ENCODE results near the gene LIN7A. TPM values are rescaled to one million over a fixed set of nuclear protein-coding genes. Genes with fewer than 3 reads are reported as not detected.
"Not testable (repeated sequence)": the region's sequence is repeated elsewhere in the genome, so short reads cannot be mapped to it uniquely, and the experiment has no call there.

The LIN7A gene
- total RNA-seq, 6 donors from 2014 or later = 7.9 to 32.5 (median 13.8) TPM

GRCh38 chr12:80791863-80792262, 145.9 kb downstream of the LIN7A start:
- Histone ChIP-seq H3K27ac (no peak overlapping the region), H3K4me1 (no peaks in the 10 kb centered on the region), H3K36me3 (no peaks in the 10 kb centered on the region), H3K9me3 (no peaks in the 10 kb centered on the region), H3K27me3 (no peaks in the 10 kb centered on the region), H3K4me3 (no peak overlapping the region)
- ATAC-seq (ENCODE audit: low FRiP score in 2 of 2) (no peak), DNase-seq (no peak)
- TF ChIP-seq CTCF (IDR thresholded peaks at IDR 0.05) (no peak), POLR2A (IDR thresholded peaks at IDR 0.05) (no peak), POLR2AphosphoS5 (IDR thresholded peaks at IDR 0.05) (no peak), EP300 (IDR thresholded peaks at IDR 0.05) (no peak)

GRCh38 chr12:80788407-80788806, 149.3 kb downstream of the LIN7A start:
- H3K4me1 ChIP-seq; ATAC-seq (ENCODE audit: low FRiP score in 2 of 2); H3K27me3 ChIP-seq; H3K9me3 ChIP-seq; H3K36me3 ChIP-seq; DNase-seq; H3K27ac ChIP-seq; H3K4me3 ChIP-seq: not testable (repeated sequence)
- 88 to 94% methylated on average over 10 of the region's 10 CpGs for WGBS, 2 donors

GRCh38 chr12:80782963-80783470, 154.7 kb downstream of the LIN7A start:
- not testable (repeated sequence) for H3K4me3 ChIP-seq; H3K4me1 ChIP-seq; DNase-seq; H3K36me3 ChIP-seq; H3K27me3 ChIP-seq; H3K9me3 ChIP-seq; ATAC-seq (ENCODE audit: low FRiP score in 2 of 2); H3K27ac ChIP-seq
- 74 to 79% methylated on average over 5 of the region's 5 CpGs for WGBS, 2 donors

- ATAC-seq (ENCODE audit: low FRiP score in 2 of 2) (no peak), DNase-seq (no peak)
- Histone ChIP-seq H3K4me1 (peaks cover 0 to 12% (median 7%) of the 10 kb centered on the region in 4 donors), H3K27ac (no peak overlapping the region), H3K36me3 (no peaks in the 10 kb centered on the region), H3K27me3 (no peaks in the 10 kb centered on the region), H3K4me3 (no peak overlapping the region), H3K9me3 (no peaks in the 10 kb centered on the region)
- TF ChIP-seq POLR2A (IDR thresholded peaks at IDR 0.05) = no peak
- no peak for TF ChIP-seq CTCF (IDR thresholded peaks at IDR 0.05)
- no peak for TF ChIP-seq EP300 (IDR thresholded peaks at IDR 0.05)
- no peak for TF ChIP-seq POLR2AphosphoS5 (IDR thresholded peaks at IDR 0.05)
- 82 to 94% methylated on average over 1 of the region's 1 CpG for WGBS, 2 donors
Measured at GRCh38 chr12:80781313-80781712, 156.4 kb downstream of the LIN7A start.

GRCh38 chr12:80780746-80781145, 157.0 kb downstream of the LIN7A start:
- H3K27me3 ChIP-seq = no peaks in the 10 kb centered on the region
- ATAC-seq (ENCODE audit: low FRiP score in 2 of 2) (no peak), DNase-seq (no peak)
- H3K27ac ChIP-seq = no peak overlapping the region
- H3K4me1 ChIP-seq = peaks cover 0 to 12% (median 7%) of the 10 kb centered on the region in 4 donors
- no peak overlapping the region for H3K4me3 ChIP-seq
- no peaks in the 10 kb centered on the region for H3K36me3 ChIP-seq
- WGBS, 2 donors = 68 to 85% methylated on average over 2 of the region's 2 CpGs
- no peaks in the 10 kb centered on the region for H3K9me3 ChIP-seq
- TF ChIP-seq POLR2AphosphoS5 (IDR thresholded peaks at IDR 0.05) = no peak
- TF ChIP-seq EP300 (IDR thresholded peaks at IDR 0.05) = no peak
- no peak for TF ChIP-seq CTCF (IDR thresholded peaks at IDR 0.05)
- TF ChIP-seq POLR2A (IDR thresholded peaks at IDR 0.05) = no peak

- DNase-seq (peak in 1 of 2 donors; percentile 49), ATAC-seq (ENCODE audit: low FRiP score in 2 of 2) (peak; percentile 34 to 66)
- 53 to 58% methylated on average over 3 of the region's 3 CpGs for WGBS, 2 donors
- H3K27me3 ChIP-seq = no peaks in the 10 kb centered on the region
- peaks cover 0 to 12% (median 7%) of the 10 kb centered on the region in 4 donors for H3K4me1 ChIP-seq
- TF ChIP-seq POLR2A (IDR thresholded peaks at IDR 0.05) = no peak
- no peak for TF ChIP-seq EP300 (IDR thresholded peaks at IDR 0.05)
- TF ChIP-seq CTCF (IDR thresholded peaks at IDR 0.05) = no peak
- TF ChIP-seq POLR2AphosphoS5 (IDR thresholded peaks at IDR 0.05) = no peak
- H3K4me3 ChIP-seq = no peak overlapping the region
- no peaks in the 10 kb centered on the region for H3K9me3 ChIP-seq
- no peaks in the 10 kb centered on the region for H3K36me3 ChIP-seq
- peak overlapping the region in 3 of 4 donors; percentile 10 to 63 (median 31) for H3K27ac ChIP-seq
Measured at GRCh38 chr12:80778005-80778541, 159.7 kb downstream of the LIN7A start.

Data from upper lobe of left lung (tissue), 6 donors.